Heart left ventricle (tissue), 16 donors: Measurements from ENCODE around the gene CD4. TPM values are rescaled to one million over a fixed set of nuclear protein-coding genes. Genes with fewer than 3 reads are reported as not detected.

ENCODE experiments used
- ATAC-seq, 4 donors: fragments of 200-7000 bp; cut with Tn5 transposase; one replicate each; pipeline ENCODE4 v1.9.1; 2020 to 2022; ENCODE audit warnings: moderate library complexity in 4 of 4, mild to moderate bottlenecking in 3 of 4, moderate number of reproducible peaks in 1 of 4
- DNase-seq, 5 donors: peaks; one replicate each; pipeline ENCODE4 v3.0.0-alpha.2; 2020
- H3K27ac ChIP-seq, 12 donors: fragments of 200-600 bp; sonication (generic) in 4 of 12; one replicate each; pipeline versions ENCODE4 v1.5.0 to v1.8.0; 2016 to 2022; ENCODE audit warnings: mild to moderate bottlenecking in 2 of 12
- H3K27me3 ChIP-seq, 9 donors: fragments of 200-600 bp; sonication (generic) in 2 of 9; one replicate each; pipeline versions ENCODE4 v1.5.1 to v1.8.0; 2016 to 2022; ENCODE audit warnings: mild to moderate bottlenecking in 3 of 9
- H3K36me3 ChIP-seq, 9 donors: fragments of 200-600 bp; sonication (generic) in 2 of 9; one replicate each; pipeline versions ENCODE4 v1.5.0 to v1.8.0; 2018 to 2022; ENCODE audit warnings: mild to moderate bottlenecking in 2 of 9
- H3K4me1 ChIP-seq, 12 donors: fragments of 200-600 bp; sonication (generic) in 4 of 12; one replicate each; pipeline versions ENCODE4 v1.5.0 to v1.8.0; 2016 to 2022; ENCODE audit warnings: mild to moderate bottlenecking in 3 of 12
- H3K4me3 ChIP-seq, 12 donors: fragments of 200-600 bp; sonication (generic) in 4 of 12; one replicate each; pipeline versions ENCODE4 v1.5.0 to v1.8.0; 2017 to 2022; ENCODE audit warnings: mild to moderate bottlenecking in 9 of 12, moderate library complexity in 4 of 12
- H3K9me3 ChIP-seq, 12 donors: fragments of 200-600 bp; sonication (generic) in 4 of 12; one replicate each; pipeline versions ENCODE4 v1.5.0 to v1.8.0; 2016 to 2022; ENCODE audit warnings: mild to moderate bottlenecking in 1 of 12
- POLR2A ChIP-seq, 2 donors: fragments of 450-650 bp; IDR thresholded peaks; one replicate each; pipeline ENCODE4 v1.6.1; 2017; ENCODE audit warnings: antibody characterized with exemption in 2 of 2, mild to moderate bottlenecking in 2 of 2, moderate library complexity in 2 of 2
- WGBS, 4 donors: extraction: QIAGEN DNeasy Blood & Tissue Kit in 2 of 4; methylation state at CpG; one replicate each; pipeline versions ENCODE4 v1.1.5 to v1.1.7; 2013 to 2018; 5-methylcytosine and 5-hydroxymethylcytosine counted together
- intact Hi-C, 10 donors: fragments of 100-400 bp; cut with DNase I; formaldehyde crosslinking; loops; one replicate each; pipeline versions ENCODE4 v1.11.1 to v1.14.2; 2022
- polyA plus RNA-seq, 2 donors: library from polyadenylated mRNA; stranded (reverse); fragments of 200-250 nt; gene quantifications; one replicate each; pipeline ENCODE4 v1.2.3, GENCODE V29; 2013
- total RNA-seq, 9 donors: library from RNA; depleted of rRNA in 2 of 9; stranded (reverse); fragments of >200 nt in 2 of 9; fragmentation: NEBNext Ultra II Directional in 3 of 9; extraction: Animal tissue kit (Norgen Biotek cat#: 25700) in 3 of 9; gene quantifications; one replicate each; pipeline versions ENCODE4 v1.1.0 to v1.2.4, GENCODE V29; 2016 to 2023
- TF ChIP-seq, protein P1 (sequence below), 12 donors: fragments of 200-600 bp; sonication (generic) in 4 of 12; IDR thresholded peaks; one replicate each; pipeline versions ENCODE4 v1.5.0 to v1.8.0; 2018 to 2022; ENCODE audit warnings: antibody characterized with exemption in 12 of 12, mild to moderate bottlenecking in 5 of 12
- donor health status: ischemic (EF 13 %, LVEDD 7.1; RV severe dilation, severe dysfunction).
- donor health status: healthy with polysubstance abuse.
- donor health status: DM: no; HTN: yes; CAD: no.
- donor health status: DM: no; HTN: no; CAD: no.
- donor health status: ischemic (EF 25% LVEDD 6.9; RV normal size, moderate dysfunction).
- donor health status: ischemic (EF 25% LVEDD 5.7; RV mildly dilated, moderate dysfunction).
- donor health status: healthy.
- donor health status: DM: yes; HTN: yes; CAD: no.
- donor health status: ischemic (EF 35%, LVEDD 5.7; RV mildly dilated, moderate dysfunction).
- donor health status: nonischemic (EF 11% LVEDD 7.7; RV severe dilation, severe dysfunction).
- donor health status: DM: yes; HTN: yes; CAD: no.
- donor health status: PGD.
- donor health status: ischemic (EF 29% LVEDD 5.4; RV normal size, mild dysfunction).
- donor health status: nonischemic (EF 23%, LVEDD 6.1; RV moderate dilation, normal function).

CD4 gene
- total and polyA plus RNA-seq, 11 donors: 1.1 to 71.9 (median 4.6) TPM

DNA sequence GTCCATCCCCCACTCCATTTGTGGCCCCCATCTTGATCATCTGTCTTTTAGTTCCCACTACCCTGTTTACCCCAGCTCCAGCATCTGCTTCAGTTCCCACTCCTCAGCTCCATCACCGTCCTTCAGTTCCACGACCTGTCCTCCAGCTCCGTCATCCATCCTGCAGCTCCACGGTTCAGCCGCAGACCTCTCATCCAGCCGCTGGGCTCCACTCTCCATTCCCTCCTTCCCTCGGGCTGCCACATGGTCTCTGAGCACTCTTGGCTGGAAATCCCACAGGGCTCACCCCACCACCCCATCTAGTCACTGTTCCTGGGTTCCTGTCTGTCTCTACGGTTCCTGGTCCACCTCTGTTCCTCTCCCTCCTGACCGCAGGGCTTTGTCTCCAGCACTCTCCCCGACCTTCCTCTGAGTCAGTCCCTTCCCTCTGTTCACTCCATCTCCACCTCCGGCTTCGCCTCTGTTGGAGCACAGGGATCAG, 35.6 kb downstream of the CD4 start:
- H3K36me3 ChIP-seq: peaks cover 0 to 1% (median 0%) of the 10 kb centered on the region in 9 donors
- 46 to 50% (median 49%) methylated on average over 11 to 12 of the region's 12 CpGs for WGBS, 4 donors
- peaks cover 0 to 55% (median 28%) of the 10 kb centered on the region in 12 donors for H3K4me1 ChIP-seq
- peaks cover 0 to 21% (median 0%) of the 10 kb centered on the region in 9 donors for H3K27me3 ChIP-seq
- H3K9me3 ChIP-seq: no peaks in the 10 kb centered on the region
- TF ChIP-seq POLR2A (IDR thresholded peaks at IDR 0.05): no peak
- TF ChIP-seq, protein P1, sequence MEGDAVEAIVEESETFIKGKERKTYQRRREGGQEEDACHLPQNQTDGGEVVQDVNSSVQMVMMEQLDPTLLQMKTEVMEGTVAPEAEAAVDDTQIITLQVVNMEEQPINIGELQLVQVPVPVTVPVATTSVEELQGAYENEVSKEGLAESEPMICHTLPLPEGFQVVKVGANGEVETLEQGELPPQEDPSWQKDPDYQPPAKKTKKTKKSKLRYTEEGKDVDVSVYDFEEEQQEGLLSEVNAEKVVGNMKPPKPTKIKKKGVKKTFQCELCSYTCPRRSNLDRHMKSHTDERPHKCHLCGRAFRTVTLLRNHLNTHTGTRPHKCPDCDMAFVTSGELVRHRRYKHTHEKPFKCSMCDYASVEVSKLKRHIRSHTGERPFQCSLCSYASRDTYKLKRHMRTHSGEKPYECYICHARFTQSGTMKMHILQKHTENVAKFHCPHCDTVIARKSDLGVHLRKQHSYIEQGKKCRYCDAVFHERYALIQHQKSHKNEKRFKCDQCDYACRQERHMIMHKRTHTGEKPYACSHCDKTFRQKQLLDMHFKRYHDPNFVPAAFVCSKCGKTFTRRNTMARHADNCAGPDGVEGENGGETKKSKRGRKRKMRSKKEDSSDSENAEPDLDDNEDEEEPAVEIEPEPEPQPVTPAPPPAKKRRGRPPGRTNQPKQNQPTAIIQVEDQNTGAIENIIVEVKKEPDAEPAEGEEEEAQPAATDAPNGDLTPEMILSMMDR (IDR thresholded peaks at IDR 0.05): no peak
- peak overlapping the region in 5 of 12 donors; percentile 5 to 36 (median 24) for H3K4me3 ChIP-seq
- intact Hi-C loops: loop anchor here (1.0 to 10.0 kb wide), 8 partner anchors 46 to 210 kb away; partner anchors contain the start of genes MLF2 (in 7 of the 10) and LAG3 (in 1 of the 10)
- DNase-seq: peak in 1 of 5 donors; percentile 18
- no peak overlapping the region for H3K27ac ChIP-seq
- no peak for ATAC-seq

DNA sequence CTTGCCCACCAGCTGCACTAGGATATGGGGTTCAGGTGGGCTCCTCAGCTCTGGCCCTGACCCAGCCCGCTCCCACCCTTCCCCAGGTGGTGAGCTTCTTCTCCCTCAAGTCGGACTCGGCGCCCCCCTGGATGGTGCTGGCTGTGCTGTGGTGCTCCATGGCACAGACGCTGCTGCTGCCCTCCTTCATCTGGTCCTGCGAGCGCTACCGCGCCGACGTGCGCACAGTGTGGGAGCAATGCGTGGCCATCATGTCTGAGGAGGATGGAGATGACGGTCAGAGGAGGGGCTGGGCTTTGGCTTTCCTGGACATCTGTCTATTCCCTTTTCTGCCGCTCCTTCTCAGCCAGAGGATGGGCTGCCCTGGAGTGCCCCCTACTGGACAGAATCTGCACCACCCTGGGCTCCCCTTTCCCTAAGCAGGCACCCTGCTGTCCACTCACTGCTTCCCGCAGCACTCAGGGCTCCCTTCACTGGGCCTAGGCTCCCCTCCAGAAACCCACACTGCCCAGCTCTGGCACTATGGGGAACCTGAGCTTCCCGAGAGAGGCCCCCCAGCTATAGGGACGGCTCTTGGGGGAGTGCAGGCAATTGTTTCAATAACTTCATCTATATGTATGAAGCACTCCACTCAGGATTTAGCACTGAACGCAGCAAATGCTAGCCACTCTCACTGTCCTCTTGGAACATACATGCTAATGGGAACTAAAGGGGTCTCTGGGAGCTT, 36.2 kb downstream of the CD4 start:
- Histone ChIP-seq H3K27ac (no peak overlapping the region), H3K4me3 (peak overlapping the region in 5 of 12 donors; percentile 5 to 36 (median 24)), H3K4me1 (peaks cover 0 to 55% (median 27%) of the 10 kb centered on the region in 12 donors), H3K36me3 (peaks cover 0 to 2% (median 0%) of the 10 kb centered on the region in 9 donors), H3K9me3 (no peaks in the 10 kb centered on the region), H3K27me3 (peaks cover 0 to 21% (median 0%) of the 10 kb centered on the region in 9 donors)
- TF ChIP-seq, protein P1 (IDR thresholded peaks at IDR 0.05): peak; percentile 82 to 95 (median 91)
- no peak for TF ChIP-seq POLR2A (IDR thresholded peaks at IDR 0.05)
- intact Hi-C loops: loop anchor here (1.0 to 10.0 kb wide), 8 partner anchors 47 to 211 kb away; partner anchors contain the start of genes MLF2 (in 6 of the 10) and LAG3 (in 1 of the 10)
- DNase-seq: peak; percentile 83 to 92 (median 86)
- WGBS, 4 donors: 11 to 15% (median 13%) methylated on average over 16 to 19 of the region's 19 CpGs
- ATAC-seq: peak; percentile 58 to 69 (median 60)

DNA sequence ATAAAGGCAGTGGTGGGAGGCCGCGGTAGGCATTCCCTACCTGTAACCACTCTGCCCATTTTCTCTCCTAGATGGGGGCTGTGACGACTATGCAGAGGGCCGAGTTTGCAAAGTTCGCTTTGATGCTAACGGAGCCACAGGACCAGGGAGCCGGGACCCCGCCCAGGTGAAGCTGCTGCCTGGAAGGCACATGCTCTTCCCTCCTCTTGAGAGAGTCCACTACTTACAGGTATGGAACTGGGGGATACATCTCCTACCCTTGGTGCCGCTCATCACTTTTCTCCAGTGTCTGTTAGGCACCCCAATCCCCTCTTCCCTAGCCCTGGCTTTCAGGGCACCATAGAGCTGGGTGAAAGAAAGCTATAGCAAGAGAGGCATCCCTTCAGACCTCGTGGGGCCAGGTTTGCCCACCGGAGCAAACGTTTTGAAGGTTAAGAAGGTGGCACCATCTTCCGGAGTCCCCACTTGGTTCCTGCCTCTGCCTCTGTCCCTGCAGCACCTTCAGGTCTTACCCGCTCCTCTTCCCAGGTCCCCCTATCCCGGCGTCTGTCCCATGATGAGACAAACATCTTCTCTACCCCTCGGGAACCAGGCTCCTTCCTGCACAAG, 36.9 kb downstream of the CD4 start:
- TF ChIP-seq POLR2A (IDR thresholded peaks at IDR 0.05): no peak
- TF ChIP-seq, protein P1 (IDR thresholded peaks at IDR 0.05): no peak
- no peak overlapping the region for H3K4me3 ChIP-seq
- 75 to 84% (median 82%) methylated on average over 14 to 17 of the region's 17 CpGs for WGBS, 4 donors
- no peaks in the 10 kb centered on the region for H3K9me3 ChIP-seq
- no peak overlapping the region for H3K27ac ChIP-seq
- DNase-seq (peak in 1 of 5 donors; percentile 29), ATAC-seq (no peak)
- H3K4me1 ChIP-seq: peaks cover 0 to 51% (median 25%) of the 10 kb centered on the region in 12 donors
- peaks cover 0 to 8% (median 0%) of the 10 kb centered on the region in 9 donors for H3K36me3 ChIP-seq
- intact Hi-C loops: loop anchor here (5.0 to 10.0 kb wide), 5 partner anchors 51 to 211 kb away; partner anchors contain the start of genes MLF2 (in 6 of the 10) and LAG3 (in 1 of the 10)
- H3K27me3 ChIP-seq: peaks cover 0 to 21% (median 0%) of the 10 kb centered on the region in 9 donors
